Astrocyte (in vitro differentiated cells and primary cell): ENCODE results near the gene CAVIN4. TPM values are rescaled to one million over a fixed set of nuclear protein-coding genes. Genes with fewer than 3 reads are reported as not detected.

Source experiments
- DNase-seq: peaks from one replicate; pipeline ENCODE4 v3.0.0-alpha.2; 2010; ENCODE audit warnings: low read depth
- FAIRE-seq: peaks from 2 replicates; lab custom pipeline; 2011; peaks lifted over from hg19 to GRCh38; lab: Jason Lieb, UNC
- H2AFZ ChIP-seq: 2 replicates; pipeline ENCODE4 v1.6.0; 2012; ENCODE audit warnings: low read depth, low read length, inconsistent platforms
- H3K27ac ChIP-seq: 2 replicates; pipeline ENCODE4 v1.5.1; 2011; ENCODE audit warnings: low read depth, low read length, inconsistent platforms
- H3K27me3 ChIP-seq: 2 replicates; pipeline ENCODE4 v1.6.0; 2011; ENCODE audit warnings: low read length, inconsistent platforms; ENCODE audit not compliant: insufficient read depth
- H3K36me3 ChIP-seq: 2 replicates; pipeline ENCODE4 v1.5.1; 2011; ENCODE audit warnings: low read length, inconsistent platforms; ENCODE audit not compliant: insufficient read depth
- H3K4me1 ChIP-seq: 2 replicates; pipeline ENCODE4 v1.5.1; 2011; ENCODE audit warnings: low read length, inconsistent platforms; ENCODE audit not compliant: insufficient read depth
- H3K4me2 ChIP-seq: 2 replicates; pipeline ENCODE4 v1.6.0; 2012; ENCODE audit warnings: low read length, inconsistent platforms
- H3K4me3 ChIP-seq: 2 replicates; pipeline ENCODE4 v1.5.1; 2011; ENCODE audit warnings: low read depth, mild to moderate bottlenecking, low read length, inconsistent platforms; ENCODE audit not compliant: insufficient read depth
- H3K79me2 ChIP-seq: 2 replicates; pipeline ENCODE4 v1.6.0; 2012; ENCODE audit warnings: mild to moderate bottlenecking, low read length, inconsistent platforms; ENCODE audit not compliant: insufficient read depth
- H3K9ac ChIP-seq: 2 replicates; pipeline ENCODE4 v1.6.0; 2012; ENCODE audit warnings: mild to moderate bottlenecking, low read length, inconsistent platforms
- H3K9me3 ChIP-seq: 2 replicates; pipeline ENCODE4 v1.5.1; 2012; ENCODE audit warnings: low read depth, mild to moderate bottlenecking, low read length, inconsistent platforms; ENCODE audit not compliant: insufficient read depth
- H4K20me1 ChIP-seq: 2 replicates; pipeline ENCODE4 v1.6.0; 2012; ENCODE audit warnings: low read length, inconsistent platforms; ENCODE audit not compliant: insufficient read depth
- H3K27ac Mint-ChIP-seq: one replicate; pipeline ENCODE4 v1.8.0; 2021; ENCODE audit warnings: mild to moderate bottlenecking, mixed read lengths; ENCODE audit not compliant: unreplicated experiment
- H3K27me3 Mint-ChIP-seq: one replicate; pipeline ENCODE4 v1.8.0; 2021; ENCODE audit warnings: low read depth, mixed read lengths; ENCODE audit not compliant: unreplicated experiment
- H3K36me3 Mint-ChIP-seq: one replicate; pipeline ENCODE4 v1.8.0; 2021; ENCODE audit warnings: low read depth, mixed read lengths; ENCODE audit not compliant: unreplicated experiment
- H3K4me1 Mint-ChIP-seq: one replicate; pipeline ENCODE4 v1.8.0; 2021; ENCODE audit warnings: low read depth, mixed read lengths; ENCODE audit not compliant: unreplicated experiment
- H3K4me3 Mint-ChIP-seq: one replicate; pipeline ENCODE4 v1.8.0; 2021; ENCODE audit warnings: mild to moderate bottlenecking, moderate library complexity, mixed read lengths; ENCODE audit not compliant: unreplicated experiment
- H3K9me3 Mint-ChIP-seq: one replicate; pipeline ENCODE4 v1.8.0; 2021; ENCODE audit warnings: mild to moderate bottlenecking, mixed read lengths; ENCODE audit not compliant: unreplicated experiment
- EZH2 ChIP-seq: IDR thresholded peaks from 2 replicates; pipeline ENCODE4 v1.6.1; 2012; ENCODE audit warnings: mild to moderate bottlenecking, low read length, inconsistent platforms; ENCODE audit not compliant: insufficient read depth
- total RNA-seq: library from RNA; stranded (reverse); gene quantifications from 2 replicates; pipeline ENCODE4 v1.2.1, GENCODE V29; 2021
- TF ChIP-seq, protein P1 (sequence below): IDR thresholded peaks from 2 replicates; pipeline ENCODE4 v1.5.1; 2011; ENCODE audit warnings: low read depth, mild to moderate bottlenecking, inconsistent platforms, low read length, moderate library complexity; ENCODE audit not compliant: insufficient read depth

Gene CAVIN4
- total RNA-seq, 1 donor from 2014 or later = 4.2 TPM

GRCh38 chr9:100583014-100583802, 5.3 kb downstream of the CAVIN4 start:
- no peaks in the 10 kb centered on the region for H3K27me3 ChIP-seq
- H3K79me2 ChIP-seq = no peaks in the 10 kb centered on the region
- peaks cover 23% of the 10 kb centered on the region for H3K4me1 ChIP-seq
- Mint-ChIP-seq H3K36me3 (peaks cover 2% of the 10 kb centered on the region), H3K27me3 (no peaks in the 10 kb centered on the region), H3K4me1 (peaks cover 26% of the 10 kb centered on the region), H3K27ac (no peak overlapping the region), H3K4me3 (no peak overlapping the region), H3K9me3 (no peaks in the 10 kb centered on the region)
- no peak for DNase-seq
- no peak for TF ChIP-seq EZH2
- TF ChIP-seq, protein P1, sequence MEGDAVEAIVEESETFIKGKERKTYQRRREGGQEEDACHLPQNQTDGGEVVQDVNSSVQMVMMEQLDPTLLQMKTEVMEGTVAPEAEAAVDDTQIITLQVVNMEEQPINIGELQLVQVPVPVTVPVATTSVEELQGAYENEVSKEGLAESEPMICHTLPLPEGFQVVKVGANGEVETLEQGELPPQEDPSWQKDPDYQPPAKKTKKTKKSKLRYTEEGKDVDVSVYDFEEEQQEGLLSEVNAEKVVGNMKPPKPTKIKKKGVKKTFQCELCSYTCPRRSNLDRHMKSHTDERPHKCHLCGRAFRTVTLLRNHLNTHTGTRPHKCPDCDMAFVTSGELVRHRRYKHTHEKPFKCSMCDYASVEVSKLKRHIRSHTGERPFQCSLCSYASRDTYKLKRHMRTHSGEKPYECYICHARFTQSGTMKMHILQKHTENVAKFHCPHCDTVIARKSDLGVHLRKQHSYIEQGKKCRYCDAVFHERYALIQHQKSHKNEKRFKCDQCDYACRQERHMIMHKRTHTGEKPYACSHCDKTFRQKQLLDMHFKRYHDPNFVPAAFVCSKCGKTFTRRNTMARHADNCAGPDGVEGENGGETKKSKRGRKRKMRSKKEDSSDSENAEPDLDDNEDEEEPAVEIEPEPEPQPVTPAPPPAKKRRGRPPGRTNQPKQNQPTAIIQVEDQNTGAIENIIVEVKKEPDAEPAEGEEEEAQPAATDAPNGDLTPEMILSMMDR = no peak
- H3K4me3 ChIP-seq = no peak overlapping the region
- no peaks in the 10 kb centered on the region for H4K20me1 ChIP-seq
- no peaks in the 10 kb centered on the region for H3K36me3 ChIP-seq
- no peak overlapping the region for H3K9ac ChIP-seq
- no peaks in the 10 kb centered on the region for H3K9me3 ChIP-seq
- no peak for FAIRE-seq
- no peak overlapping the region for H3K4me2 ChIP-seq
- H2AFZ ChIP-seq = no peak overlapping the region
- H3K27ac ChIP-seq = no peak overlapping the region

GRCh38 chr9:100584951-100585350, 7.1 kb downstream of the CAVIN4 start:
- Histone ChIP-seq H4K20me1 (no peaks in the 10 kb centered on the region), H3K27me3 (no peaks in the 10 kb centered on the region), H3K4me2 (no peak overlapping the region), H2AFZ (no peak overlapping the region), H3K4me3 (no peak overlapping the region), H3K9ac (no peak overlapping the region), H3K36me3 (no peaks in the 10 kb centered on the region), H3K79me2 (no peaks in the 10 kb centered on the region), H3K4me1 (peaks cover 27% of the 10 kb centered on the region), H3K9me3 (no peaks in the 10 kb centered on the region), H3K27ac (no peak overlapping the region)
- TF ChIP-seq EZH2 = no peak
- TF ChIP-seq, protein P1 = no peak
- Mint-ChIP-seq H3K9me3 (no peaks in the 10 kb centered on the region), H3K27ac (no peak overlapping the region), H3K4me1 (peaks cover 23% of the 10 kb centered on the region), H3K4me3 (no peak overlapping the region), H3K27me3 (no peaks in the 10 kb centered on the region), H3K36me3 (peaks cover 2% of the 10 kb centered on the region)
- FAIRE-seq (no peak), DNase-seq (no peak)

- Histone ChIP-seq H3K27ac (no peak overlapping the region), H2AFZ (no peak overlapping the region), H3K36me3 (no peaks in the 10 kb centered on the region), H3K79me2 (no peaks in the 10 kb centered on the region), H3K9me3 (no peaks in the 10 kb centered on the region), H3K4me2 (no peak overlapping the region), H4K20me1 (no peaks in the 10 kb centered on the region), H3K9ac (no peak overlapping the region), H3K27me3 (no peaks in the 10 kb centered on the region), H3K4me3 (no peak overlapping the region), H3K4me1 (peaks cover 33% of the 10 kb centered on the region)
- DNase-seq (no peak), FAIRE-seq (no peak)
- Mint-ChIP-seq H3K4me1 (peaks cover 23% of the 10 kb centered on the region), H3K27me3 (no peaks in the 10 kb centered on the region), H3K4me3 (no peak overlapping the region), H3K9me3 (no peaks in the 10 kb centered on the region), H3K27ac (no peak overlapping the region), H3K36me3 (peaks cover 2% of the 10 kb centered on the region)
- TF ChIP-seq, protein P1 = no peak
- TF ChIP-seq EZH2 = no peak
Measured at GRCh38 chr9:100586093-100586492, 8.2 kb downstream of the CAVIN4 start.
